Measurements from ENCODE around the gene FAM210B. TPM values are rescaled to one million over a fixed set of nuclear protein-coding genes. Genes with fewer than 3 reads are reported as not detected.

FAM210B gene
- total RNA-seq, 4 donors from 2014 or later: 46.3 to 69.4 (median 57.4) TPM

GRCh38 chr20:56392881-56393482 is 34.2 kb downstream of the FAM210B start:
- TF ChIP-seq, protein P1, sequence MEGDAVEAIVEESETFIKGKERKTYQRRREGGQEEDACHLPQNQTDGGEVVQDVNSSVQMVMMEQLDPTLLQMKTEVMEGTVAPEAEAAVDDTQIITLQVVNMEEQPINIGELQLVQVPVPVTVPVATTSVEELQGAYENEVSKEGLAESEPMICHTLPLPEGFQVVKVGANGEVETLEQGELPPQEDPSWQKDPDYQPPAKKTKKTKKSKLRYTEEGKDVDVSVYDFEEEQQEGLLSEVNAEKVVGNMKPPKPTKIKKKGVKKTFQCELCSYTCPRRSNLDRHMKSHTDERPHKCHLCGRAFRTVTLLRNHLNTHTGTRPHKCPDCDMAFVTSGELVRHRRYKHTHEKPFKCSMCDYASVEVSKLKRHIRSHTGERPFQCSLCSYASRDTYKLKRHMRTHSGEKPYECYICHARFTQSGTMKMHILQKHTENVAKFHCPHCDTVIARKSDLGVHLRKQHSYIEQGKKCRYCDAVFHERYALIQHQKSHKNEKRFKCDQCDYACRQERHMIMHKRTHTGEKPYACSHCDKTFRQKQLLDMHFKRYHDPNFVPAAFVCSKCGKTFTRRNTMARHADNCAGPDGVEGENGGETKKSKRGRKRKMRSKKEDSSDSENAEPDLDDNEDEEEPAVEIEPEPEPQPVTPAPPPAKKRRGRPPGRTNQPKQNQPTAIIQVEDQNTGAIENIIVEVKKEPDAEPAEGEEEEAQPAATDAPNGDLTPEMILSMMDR (IDR thresholded peaks at IDR 0.05; ENCODE audit: low read depth): no peak

DNA sequence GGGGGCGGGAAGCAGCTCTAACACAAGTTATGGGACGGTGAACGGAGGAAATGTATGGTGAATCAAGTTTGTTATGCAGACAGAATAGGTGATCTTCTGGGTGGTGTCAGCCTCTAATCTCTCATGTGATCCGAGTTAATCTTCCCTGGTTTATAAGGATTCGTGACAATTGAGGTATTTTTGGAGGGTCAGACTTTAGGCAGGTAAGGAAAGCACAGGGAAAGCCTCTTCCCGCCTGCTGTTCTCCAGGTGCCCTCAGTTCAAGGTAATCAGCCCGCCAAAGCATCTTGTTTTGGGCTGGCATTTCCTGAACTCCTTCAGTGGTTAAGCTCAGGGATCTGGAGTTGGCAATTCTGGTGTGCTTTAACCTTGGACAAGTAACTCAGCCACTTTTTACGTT is 34.9 kb downstream of the FAM210B start:
- TF ChIP-seq, protein P1 (IDR thresholded peaks at IDR 0.05; ENCODE audit: low read depth): no peak

DNA sequence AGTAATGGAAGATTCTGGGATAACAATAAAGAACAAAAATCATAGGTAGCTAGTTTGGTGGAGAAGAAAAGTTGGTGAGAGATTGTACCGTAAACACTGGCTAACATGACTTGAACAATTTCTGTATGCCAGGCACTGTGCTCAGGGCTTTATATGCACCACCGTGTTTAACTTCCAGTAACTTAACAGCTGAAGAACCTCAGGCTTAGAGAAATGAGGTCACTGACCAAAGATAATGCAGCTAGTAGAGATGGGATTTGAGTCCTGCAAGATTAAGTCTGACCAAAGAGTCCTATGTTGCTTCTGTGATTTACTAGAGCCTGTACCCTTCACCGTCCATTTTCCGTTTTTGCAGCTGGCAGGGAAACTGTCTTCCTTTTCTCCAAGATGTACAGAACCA is 36.4 kb downstream of the FAM210B start:
- TF ChIP-seq, protein P1 (IDR thresholded peaks at IDR 0.05; ENCODE audit: low read depth): no peak

- TF ChIP-seq, protein P1 (IDR thresholded peaks at IDR 0.05; ENCODE audit: low read depth): no peak
Measured at GRCh38 chr20:56400001-56400640, 41.3 kb downstream of the FAM210B start.

DNA sequence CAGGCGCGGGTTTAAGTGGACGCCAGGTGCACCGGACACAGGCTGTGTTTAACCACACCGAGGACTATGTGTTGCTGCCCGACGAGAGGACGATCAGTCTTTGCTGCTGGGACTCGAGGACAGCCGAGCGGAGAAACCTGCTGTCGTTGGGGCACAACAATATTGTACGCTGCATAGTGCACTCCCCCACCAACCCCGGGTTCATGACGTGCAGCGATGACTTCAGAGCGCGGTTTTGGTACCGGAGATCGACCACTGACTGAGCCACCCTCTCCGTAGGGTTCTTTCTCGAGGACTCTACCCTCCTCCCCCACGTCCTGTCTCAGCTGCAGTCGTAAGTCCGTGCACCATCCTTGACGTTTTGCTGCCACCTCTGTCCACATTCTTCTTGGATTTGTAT is 44.7 kb downstream of the FAM210B start:
- TF ChIP-seq, protein P1 (IDR thresholded peaks at IDR 0.05; ENCODE audit: low read depth): no peak

- TF ChIP-seq, protein P1 (IDR thresholded peaks at IDR 0.05; ENCODE audit: low read depth): no peak
Measured at GRCh38 chr20:56406910-56407309, 48.1 kb downstream of the FAM210B start.

- TF ChIP-seq, protein P1 (IDR thresholded peaks at IDR 0.05; ENCODE audit: low read depth): no peak
Measured at GRCh38 chr20:56409521-56409920, 50.7 kb downstream of the FAM210B start.
